Epithelial cell of esophagus (primary cell): ENCODE data around the gene USP34.

Experiments
- DNase-seq: peaks from one replicate; pipeline ENCODE4 v3.0.0; 2010; ENCODE audit warnings: low read depth
- H3K4me3 ChIP-seq: 2 replicates; pipeline ENCODE4 v1.5.1; 2011; ENCODE audit warnings: mild to moderate bottlenecking, low read length, control low read depth
- CTCF ChIP-seq: IDR thresholded peaks from 2 replicates; pipeline ENCODE4 v1.5.1; 2011; ENCODE audit warnings: low read depth, mild to moderate bottlenecking, low read length, control low read depth, inconsistent platforms; ENCODE audit not compliant: insufficient read depth; ENCODE audit errors: missing control alignments

Gene USP34

GRCh38 chr2:61193670-61194561 lies 277.0 kb downstream of the USP34 start:
- peak; percentile 63 for DNase-seq
- TF ChIP-seq CTCF: no peak
- no peak overlapping the region for H3K4me3 ChIP-seq

GRCh38 chr2:61187085-61187484 lies 283.8 kb downstream of the USP34 start:
- no peak overlapping the region for H3K4me3 ChIP-seq
- no peak for DNase-seq
- TF ChIP-seq CTCF: no peak

DNA sequence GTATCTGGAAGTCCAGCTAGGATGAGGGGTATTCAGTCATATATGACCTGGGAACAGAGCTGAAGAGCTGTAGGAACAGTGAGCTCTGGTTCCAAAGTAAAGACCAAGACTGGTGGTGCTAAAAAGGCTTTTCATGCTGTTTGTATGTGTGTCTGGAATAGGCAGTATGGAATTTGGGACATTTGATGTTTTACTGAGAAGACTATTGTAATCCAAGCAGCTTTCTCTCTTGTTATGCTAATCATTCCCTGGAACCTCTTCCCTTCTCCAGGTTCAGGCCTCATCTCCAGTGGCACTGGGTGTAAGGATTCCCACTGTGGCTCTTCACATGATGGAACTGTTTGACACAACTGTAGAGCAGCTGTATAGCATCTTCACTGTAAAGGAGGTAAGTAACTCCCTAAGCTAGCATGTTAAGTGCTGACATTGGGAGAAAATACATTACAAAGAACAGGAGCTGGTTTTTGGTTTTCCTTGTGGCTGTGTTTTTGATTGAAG lies 285.6 kb downstream of the USP34 start:
- H3K4me3 ChIP-seq: no peak overlapping the region
- no peak for TF ChIP-seq CTCF
- DNase-seq: no peak

GRCh38 chr2:61184263-61184662 lies 286.6 kb downstream of the USP34 start:
- DNase-seq: no peak
- H3K4me3 ChIP-seq: no peak overlapping the region
- no peak for TF ChIP-seq CTCF

- no peak for TF ChIP-seq CTCF
- DNase-seq: no peak
- no peak overlapping the region for H3K4me3 ChIP-seq
These were observed 287.1 kb downstream of the USP34 start for GRCh38 chr2:61183795-61184194.

DNA sequence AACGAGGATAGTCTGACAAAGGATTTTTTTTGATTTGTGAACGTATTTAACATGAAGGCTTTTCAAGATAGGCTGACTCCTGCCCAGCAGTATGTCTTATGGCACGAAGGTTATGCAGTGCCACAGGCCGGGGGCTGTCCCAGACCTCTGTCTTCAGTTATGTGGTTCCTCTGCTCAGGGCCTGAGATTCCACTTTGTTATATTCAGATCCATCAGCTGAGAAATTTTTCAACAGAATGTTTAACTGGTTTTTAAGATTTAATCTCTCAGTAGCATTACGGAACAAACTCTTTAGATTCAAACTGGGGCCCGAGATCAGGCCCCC lies 288.9 kb downstream of the USP34 start:
- DNase-seq: no peak
- no peak for TF ChIP-seq CTCF
- H3K4me3 ChIP-seq: no peak overlapping the region
